DOHH2 (cell line): ENCODE results near the gene KIAA1671.

Experiments used
- H3F3A ChIP-seq: fragments of 200-600 bp; sonication (generic), shearing (Covaris generic); 2 replicates; pipeline ENCODE4 v1.6.0; 2016; ENCODE audit warnings: antibody characterized with exemption, mild to moderate bottlenecking; ENCODE audit not compliant: control insufficient read depth, insufficient read depth
- H3K27ac ChIP-seq: fragments of 200-600 bp; sonication (generic); 2 replicates; pipeline ENCODE4 v1.5.1; 2014; ENCODE audit warnings: low read depth, mild to moderate bottlenecking, low read length, moderate library complexity
- H3K27me3 ChIP-seq: fragments of 200-600 bp; sonication (generic); 2 replicates; pipeline ENCODE4 v1.6.1; 2014; ENCODE audit warnings: mild to moderate bottlenecking, low read length, mixed read lengths; ENCODE audit not compliant: control insufficient read depth
- H3K36me3 ChIP-seq: fragments of 200-600 bp; sonication (generic); 2 replicates; pipeline ENCODE4 v1.6.1; 2014; ENCODE audit warnings: mild to moderate bottlenecking, low read length, moderate library complexity, mixed read lengths; ENCODE audit not compliant: control insufficient read depth
- H3K4me1 ChIP-seq: fragments of 200-600 bp; sonication (generic); 2 replicates; pipeline ENCODE4 v1.6.1; 2014; ENCODE audit warnings: mild to moderate bottlenecking, low read length, mixed read lengths; ENCODE audit not compliant: control insufficient read depth
- H3K4me2 ChIP-seq: fragments of 200-600 bp; sonication (generic); 2 replicates; pipeline ENCODE4 v1.6.0; 2014; ENCODE audit warnings: mild to moderate bottlenecking, low read length, moderate library complexity
- H3K4me3 ChIP-seq: fragments of 200-600 bp; sonication (generic); 2 replicates; pipeline ENCODE4 v1.5.1; 2014; ENCODE audit warnings: mild to moderate bottlenecking, low read length, mixed read lengths
- H3K79me2 ChIP-seq: fragments of 200-600 bp; sonication (generic); 2 replicates; pipeline ENCODE4 v1.6.1; 2014; ENCODE audit warnings: mild to moderate bottlenecking, low read length, mixed read lengths; ENCODE audit not compliant: control insufficient read depth
- H3K9me2 ChIP-seq: fragments of 200-600 bp; sonication (generic); replicated peaks from 2 replicates; pipeline ENCODE4 v1.6.1; 2014; ENCODE audit warnings: mild to moderate bottlenecking, low read length, mixed read lengths; ENCODE audit not compliant: control insufficient read depth
- H3K9me3 ChIP-seq: fragments of 200-600 bp; sonication (generic); 2 replicates; pipeline ENCODE4 v1.6.1; 2014; ENCODE audit warnings: antibody characterized with exemption, low read length, mixed read lengths; ENCODE audit not compliant: control insufficient read depth, insufficient read depth
- H4K20me1 ChIP-seq: fragments of 200-600 bp; sonication (generic); 2 replicates; pipeline ENCODE4 v1.6.0; 2014; ENCODE audit warnings: low read depth, mild to moderate bottlenecking, antibody characterized with exemption, low read length, moderate library complexity; ENCODE audit not compliant: control insufficient read depth, insufficient read depth
- CTCF ChIP-seq: fragments of 200-600 bp; sonication (generic); IDR thresholded peaks from one replicate; pipeline ENCODE4 v1.5.1; 2014; ENCODE audit warnings: antibody characterized with exemption, mild to moderate bottlenecking, low read depth, low read length; ENCODE audit not compliant: poor library complexity, severe bottlenecking
- EZH2phosphoT487 ChIP-seq: fragments of 200-600 bp; sonication (generic); IDR thresholded peaks from 2 replicates; pipeline ENCODE4 v1.6.1; 2017; ENCODE audit warnings: borderline replicate concordance, mild to moderate bottlenecking, antibody characterized with exemption, low read length, moderate library complexity, mixed read lengths

The KIAA1671 gene

GRCh38 chr22:25219948-25220442 is 267.5 kb downstream of the KIAA1671 start:
- Histone ChIP-seq H3K4me3 (no peak overlapping the region), H3K27me3 (no peaks in the 10 kb centered on the region; the same call in 1 of the 2 replicates), H3K27ac (no peak overlapping the region), H4K20me1 (no peaks in the 10 kb centered on the region), H3K79me2 (no peaks in the 10 kb centered on the region), H3K4me2 (no peak overlapping the region), H3K4me1 (no peaks in the 10 kb centered on the region), H3K9me2 (no peaks in the 10 kb centered on the region), H3K36me3 (no peaks in the 10 kb centered on the region), H3K9me3 (no peaks in the 10 kb centered on the region), H3F3A (no peaks in the 10 kb centered on the region)
- TF ChIP-seq EZH2phosphoT487, result no peak
- no peak for TF ChIP-seq CTCF

GRCh38 chr22:25221790-25222189 is 269.3 kb downstream of the KIAA1671 start:
- no peak overlapping the region for H3K27ac ChIP-seq
- no peaks in the 10 kb centered on the region for H4K20me1 ChIP-seq
- H3K4me1 ChIP-seq, result no peaks in the 10 kb centered on the region
- no peaks in the 10 kb centered on the region for H3K79me2 ChIP-seq
- H3K9me2 ChIP-seq, result no peaks in the 10 kb centered on the region
- no peaks in the 10 kb centered on the region; the same call in 1 of the 2 replicates for H3K27me3 ChIP-seq
- no peak overlapping the region for H3K4me3 ChIP-seq
- H3K4me2 ChIP-seq, result no peak overlapping the region
- no peaks in the 10 kb centered on the region for H3K9me3 ChIP-seq
- no peaks in the 10 kb centered on the region for H3F3A ChIP-seq
- TF ChIP-seq CTCF (no peak), EZH2phosphoT487 (no peak)
- H3K36me3 ChIP-seq, result no peaks in the 10 kb centered on the region

GRCh38 chr22:25223269-25223850 is 270.8 kb downstream of the KIAA1671 start:
- Histone ChIP-seq H3K36me3 (no peaks in the 10 kb centered on the region), H3K27me3 (no peaks in the 10 kb centered on the region; the same call in 1 of the 2 replicates), H3K27ac (no peak overlapping the region), H3K4me1 (no peaks in the 10 kb centered on the region), H3K9me3 (no peaks in the 10 kb centered on the region), H3K79me2 (no peaks in the 10 kb centered on the region), H3K4me2 (no peak overlapping the region), H4K20me1 (no peaks in the 10 kb centered on the region), H3F3A (no peaks in the 10 kb centered on the region), H3K9me2 (no peaks in the 10 kb centered on the region), H3K4me3 (no peak overlapping the region)
- TF ChIP-seq EZH2phosphoT487 (no peak), CTCF (no peak)
